GM18867 (cell line): ENCODE data around the gene TMEM126B.
A peak's percentile ranks its signal among the peaks of the same experiment; 100 is the strongest.

Experiments used
- ATAC-seq: cut with Tn5 transposase; IDR thresholded peaks from one replicate; pipeline ENCODE4 v1.9.1; 2021; ENCODE audit warnings: mild to moderate bottlenecking, moderate library complexity; ENCODE audit not compliant: unreplicated experiment

The TMEM126B gene

GRCh38 chr11:85682330-85683305 lies 54.2 kb downstream of the TMEM126B start:
- peak; percentile 70 for ATAC-seq

DNA sequence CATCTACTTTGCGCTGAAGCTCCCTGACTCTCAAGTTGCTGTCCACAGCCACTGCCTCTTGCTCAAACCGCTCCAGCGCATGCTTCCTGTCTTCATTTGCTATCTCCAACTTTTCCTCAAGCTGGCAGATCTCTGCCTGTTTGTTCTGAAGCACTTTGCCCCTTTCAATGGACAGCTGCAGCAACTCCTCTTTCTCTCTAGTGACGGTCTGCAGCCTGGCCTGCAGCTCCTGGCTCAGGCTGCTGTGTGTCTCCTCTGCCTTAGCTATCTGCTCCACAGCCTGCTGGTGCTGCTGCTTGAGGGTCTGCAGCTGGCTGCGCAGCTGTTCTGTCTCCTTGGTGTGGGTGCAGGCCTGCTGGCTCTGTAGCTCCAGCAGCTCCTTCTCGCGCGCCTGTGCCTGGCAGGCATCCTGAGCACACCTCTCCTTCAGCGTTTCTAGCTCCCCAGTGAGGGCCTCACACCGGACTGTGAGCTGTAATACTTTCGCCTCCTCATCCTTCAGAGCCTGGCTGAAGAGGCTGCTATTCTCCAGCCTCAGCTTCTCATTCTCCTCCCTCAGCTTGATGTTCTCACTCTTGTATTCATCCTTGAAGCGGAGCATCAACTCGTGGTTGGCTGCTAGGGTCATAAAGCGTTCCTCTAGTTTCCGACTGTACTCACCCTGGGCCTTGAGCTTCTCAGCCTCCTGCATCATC lies 56.9 kb downstream of the TMEM126B start:
- ATAC-seq, result no peak

DNA sequence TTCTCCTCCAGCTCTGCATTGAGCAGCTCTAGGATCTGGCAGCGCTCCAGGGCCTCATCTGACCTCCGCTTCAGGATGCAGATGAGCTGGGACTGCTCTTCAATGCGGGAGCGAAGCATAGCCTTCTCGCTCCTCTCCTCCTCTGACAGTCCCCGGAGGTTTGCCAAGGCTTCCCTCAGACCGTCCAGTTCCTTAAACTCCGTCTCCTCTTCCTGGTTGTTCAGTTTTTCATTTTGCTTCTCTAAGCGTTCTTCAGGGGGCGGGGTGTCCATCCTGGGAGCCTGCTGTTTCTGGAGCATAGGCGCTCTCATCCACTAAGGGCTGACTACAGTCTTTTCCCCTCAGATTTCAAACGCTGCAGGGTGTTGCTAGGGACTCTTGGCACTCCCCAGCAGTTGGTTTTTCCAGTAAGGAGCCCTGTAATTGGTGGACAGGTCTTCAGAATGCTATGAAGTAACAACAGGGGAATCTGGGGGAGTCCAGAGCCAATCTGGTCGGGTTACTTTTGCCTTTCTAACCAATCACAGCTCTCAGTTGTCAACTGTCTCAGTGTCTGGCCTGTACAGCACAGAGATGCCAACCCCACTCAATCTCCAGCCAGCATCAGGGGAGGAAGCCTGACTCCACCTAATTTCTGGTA lies 57.5 kb downstream of the TMEM126B start, which contains the start of gene CCDC89:
CCDC89 (minus strand) TSS at position 376 of the 640 bp plus-strand sequence; CDS start at position 311, 65 bp downstream.
- no peak for ATAC-seq
